Measurements from ENCODE around the gene SLC12A2. TPM values are rescaled to one million over a fixed set of nuclear protein-coding genes. Genes with fewer than 3 reads are reported as not detected.

Gene SLC12A2
- total RNA-seq, 1 donor from 2014 or later: 24.1 TPM

GRCh38 chr5:128105203-128105602 lies 21.6 kb downstream of the SLC12A2 start:
- H3K36me3 ChIP-seq: no peaks in the 10 kb centered on the region
- TF ChIP-seq CTCF (IDR thresholded peaks at IDR 0.05): no peak
- ATAC-seq: no peak
- H3K27ac ChIP-seq: no peak overlapping the region
- no peaks in the 10 kb centered on the region for H3K9me3 ChIP-seq
- H3K27me3 ChIP-seq (ENCODE audit: low read depth): no peaks in the 10 kb centered on the region
- H3K4me1 ChIP-seq: no peaks in the 10 kb centered on the region
- H3K4me3 ChIP-seq: no peak overlapping the region
- DNase-seq: no peak
- intact Hi-C loops (cut with DNase I): no loop called here

- no peaks in the 10 kb centered on the region for H3K27me3 ChIP-seq (ENCODE audit: low read depth)
- DNase-seq: no peak
Observed at GRCh38 chr5:128109138-128109537, 25.6 kb downstream of the SLC12A2 start.

GRCh38 chr5:128109766-128110165 lies 26.2 kb downstream of the SLC12A2 start:
- Histone ChIP-seq H3K9me3 (no peaks in the 10 kb centered on the region), H3K4me1 (no peaks in the 10 kb centered on the region), H3K27me3 (ENCODE audit: low read depth) (no peaks in the 10 kb centered on the region), H3K27ac (no peak overlapping the region), H3K36me3 (peaks cover 4% of the 10 kb centered on the region), H3K4me3 (no peak overlapping the region)
- TF ChIP-seq CTCF (IDR thresholded peaks at IDR 0.05): no peak
- DNase-seq: no peak
- intact Hi-C loops (cut with DNase I): no loop called here
- ATAC-seq: no peak

More at GRCh38 chr5:128109138-128109537, 25.6 kb downstream of the SLC12A2 start:
- no peak for TF ChIP-seq CTCF (IDR thresholded peaks at IDR 0.05)
- Histone ChIP-seq H3K27ac (no peak overlapping the region), H3K36me3 (no peaks in the 10 kb centered on the region), H3K9me3 (no peaks in the 10 kb centered on the region), H3K4me3 (no peak overlapping the region), H3K4me1 (no peaks in the 10 kb centered on the region)
- intact Hi-C loops (cut with DNase I): no loop called here
- no peak for ATAC-seq

DNA sequence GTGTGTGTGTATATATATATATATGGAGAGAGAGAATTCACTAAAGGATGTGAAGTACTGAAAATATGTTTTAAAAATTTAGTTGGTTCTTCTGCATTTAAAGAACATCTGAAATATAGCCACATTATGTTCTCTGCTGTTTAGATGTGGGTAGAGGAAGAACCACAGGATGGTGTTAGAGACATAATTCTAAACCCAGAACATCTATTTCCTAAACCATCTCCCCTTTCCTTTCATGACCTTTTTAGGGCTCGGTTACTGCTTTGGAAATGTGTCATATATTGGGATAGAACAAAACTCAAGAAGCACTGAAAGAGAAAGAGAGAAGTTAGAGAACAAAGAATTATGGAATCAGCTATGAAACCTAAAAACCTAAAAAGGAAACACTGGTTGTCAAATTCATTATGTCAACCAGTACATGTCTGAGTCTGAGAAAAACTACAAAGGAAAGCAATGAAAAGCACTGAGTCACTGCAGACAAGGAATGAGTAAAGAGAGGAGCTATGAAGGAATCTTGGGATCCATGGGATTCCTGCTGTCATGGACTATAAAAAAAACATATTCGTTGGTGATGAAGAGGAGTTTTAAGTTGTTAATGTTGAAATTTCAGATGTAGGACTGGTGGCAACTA lies 28.4 kb downstream of the SLC12A2 start:
- Histone ChIP-seq H3K27me3 (ENCODE audit: low read depth) (no peaks in the 10 kb centered on the region), H3K4me3 (no peak overlapping the region), H3K4me1 (no peaks in the 10 kb centered on the region), H3K27ac (no peak overlapping the region), H3K9me3 (no peaks in the 10 kb centered on the region), H3K36me3 (peaks cover 22% of the 10 kb centered on the region)
- DNase-seq (no peak), ATAC-seq (no peak)
- intact Hi-C loops (cut with DNase I): no loop called here
- no peak for TF ChIP-seq CTCF (IDR thresholded peaks at IDR 0.05)

GRCh38 chr5:128116445-128116844 lies 32.9 kb downstream of the SLC12A2 start:
- no peak overlapping the region for H3K27ac ChIP-seq
- H3K9me3 ChIP-seq: no peaks in the 10 kb centered on the region
- intact Hi-C loops (cut with DNase I): no loop called here
- H3K36me3 ChIP-seq: peaks cover 22% of the 10 kb centered on the region
- ATAC-seq: no peak
- H3K4me3 ChIP-seq: no peak overlapping the region
- no peaks in the 10 kb centered on the region for H3K4me1 ChIP-seq
- DNase-seq: no peak
- TF ChIP-seq CTCF (IDR thresholded peaks at IDR 0.05): no peak
- H3K27me3 ChIP-seq (ENCODE audit: low read depth): no peaks in the 10 kb centered on the region
